ENCODE results near the gene KRT37. TPM values are rescaled to one million over a fixed set of nuclear protein-coding genes. Genes with fewer than 3 reads are reported as not detected.

Gene KRT37
- total RNA-seq, 2 donors from 2014 or later, result not detected

GRCh38 chr17:41464173-41464572, 39.8 kb upstream of the KRT37 start:
- no peak for DNase-seq (ENCODE audit: low spot score)
- no peaks in the 10 kb centered on the region for H3K9me3 ChIP-seq
- no peaks in the 10 kb centered on the region for H3K4me1 ChIP-seq (replicated peaks)
- TF ChIP-seq POLR2AphosphoS5 (IDR thresholded peaks at IDR 0.05) (no peak), POLR2A (IDR thresholded peaks at IDR 0.05) (no peak), CTCF (IDR thresholded peaks at IDR 0.05) (no peak)
- no peaks in the 10 kb centered on the region for H3K27me3 ChIP-seq (replicated peaks; ENCODE audit: insufficient read depth)
- no peaks in the 10 kb centered on the region for H3K36me3 ChIP-seq
- 82% methylated on average over 11 of the region's 11 CpGs for WGBS
- H3K4me3 ChIP-seq, result no peak overlapping the region
- no peak overlapping the region for H3K27ac ChIP-seq
- intact Hi-C loops (cut with DNase I), result loop anchor here (5.0 kb wide), 1 partner anchor 43 kb away; the partner anchor contains the start of gene KRT13

- Histone ChIP-seq H3K9me3 (no peaks in the 10 kb centered on the region), H3K4me3 (no peak overlapping the region), H3K27me3 (replicated peaks; ENCODE audit: insufficient read depth) (no peaks in the 10 kb centered on the region), H3K4me1 (replicated peaks) (no peaks in the 10 kb centered on the region), H3K36me3 (no peaks in the 10 kb centered on the region), H3K27ac (no peak overlapping the region)
- DNase-seq (ENCODE audit: low spot score), result no peak
- intact Hi-C loops (cut with DNase I), result loop anchor here (5.0 kb wide), 1 partner anchor 44 kb away; the partner anchor contains the start of gene KRT13
- WGBS, result 96% methylated on average over 8 of the region's 8 CpGs
- TF ChIP-seq POLR2A (IDR thresholded peaks at IDR 0.05) (no peak), CTCF (IDR thresholded peaks at IDR 0.05) (no peak), POLR2AphosphoS5 (IDR thresholded peaks at IDR 0.05) (no peak)
Measured at GRCh38 chr17:41463746-41464145, 39.4 kb upstream of the KRT37 start.

GRCh38 chr17:41462705-41463104, 38.3 kb upstream of the KRT37 start:
- no peak overlapping the region for H3K4me3 ChIP-seq
- no peaks in the 10 kb centered on the region for H3K4me1 ChIP-seq (replicated peaks)
- TF ChIP-seq POLR2AphosphoS5 (IDR thresholded peaks at IDR 0.05), result no peak
- TF ChIP-seq POLR2A (IDR thresholded peaks at IDR 0.05), result no peak
- no peak for TF ChIP-seq CTCF (IDR thresholded peaks at IDR 0.05)
- WGBS, result 71% methylated on average over 15 of the region's 15 CpGs
- no peaks in the 10 kb centered on the region for H3K9me3 ChIP-seq
- no peaks in the 10 kb centered on the region for H3K27me3 ChIP-seq (replicated peaks; ENCODE audit: insufficient read depth)
- no peak for DNase-seq (ENCODE audit: low spot score)
- intact Hi-C loops (cut with DNase I), result loop anchor here (5.0 kb wide), 1 partner anchor 45 kb away; the partner anchor contains the start of gene KRT13
- no peaks in the 10 kb centered on the region for H3K36me3 ChIP-seq
- no peak overlapping the region for H3K27ac ChIP-seq

GRCh38 chr17:41457676-41458075, 33.3 kb upstream of the KRT37 start:
- no peaks in the 10 kb centered on the region for H3K36me3 ChIP-seq
- intact Hi-C loops (cut with DNase I), result no loop called here
- no peak for DNase-seq (ENCODE audit: low spot score)
- no peaks in the 10 kb centered on the region for H3K27me3 ChIP-seq (replicated peaks; ENCODE audit: insufficient read depth)
- no peaks in the 10 kb centered on the region for H3K4me1 ChIP-seq (replicated peaks)
- no peak overlapping the region for H3K4me3 ChIP-seq
- TF ChIP-seq POLR2A (IDR thresholded peaks at IDR 0.05) (no peak), POLR2AphosphoS5 (IDR thresholded peaks at IDR 0.05) (no peak), CTCF (IDR thresholded peaks at IDR 0.05) (no peak)
- H3K27ac ChIP-seq, result no peak overlapping the region
- no peaks in the 10 kb centered on the region for H3K9me3 ChIP-seq
- WGBS, result 64% methylated on average over 4 of the region's 4 CpGs

GRCh38 chr17:41456204-41456603, 31.8 kb upstream of the KRT37 start:
- Histone ChIP-seq H3K36me3 (no peaks in the 10 kb centered on the region), H3K4me3 (no peak overlapping the region), H3K27ac (no peak overlapping the region), H3K27me3 (replicated peaks; ENCODE audit: insufficient read depth) (no peaks in the 10 kb centered on the region), H3K4me1 (replicated peaks) (no peaks in the 10 kb centered on the region), H3K9me3 (no peaks in the 10 kb centered on the region)
- DNase-seq (ENCODE audit: low spot score), result no peak
- TF ChIP-seq CTCF (IDR thresholded peaks at IDR 0.05) (no peak), POLR2AphosphoS5 (IDR thresholded peaks at IDR 0.05) (no peak), POLR2A (IDR thresholded peaks at IDR 0.05) (no peak)
- 96% methylated on average over 3 of the region's 3 CpGs for WGBS
- intact Hi-C loops (cut with DNase I), result no loop called here

Data from prostate gland (tissue), 2 donors.